ENCODE measurements around the gene ADAMTSL1.

The ADAMTSL1 gene

GRCh38 chr9:18601026-18601425 lies 127.1 kb downstream of the ADAMTSL1 start:
- TF ChIP-seq CTBP1 (IDR thresholded peaks at IDR 0.05; ENCODE audit: borderline replicate concordance) (no peak), PKNOX1 (IDR thresholded peaks at IDR 0.05) (no peak), HDGF (IDR thresholded peaks at IDR 0.05; ENCODE audit: borderline replicate concordance) (no peak), TARDBP (IDR thresholded peaks at IDR 0.05) (no peak), ELF4 (IDR thresholded peaks at IDR 0.05) (no peak), ARNT (IDR thresholded peaks at IDR 0.05) (no peak), NFRKB (IDR thresholded peaks at IDR 0.05) (no peak), BHLHE40 (IDR thresholded peaks at IDR 0.05; ENCODE audit: borderline replicate concordance) (no peak), ZNF384 (IDR thresholded peaks at IDR 0.05) (no peak), L3MBTL2 (conservative IDR thresholded peaks at IDR 0.05) (no peak), LEF1 (IDR thresholded peaks at IDR 0.05; ENCODE audit: borderline replicate concordance) (no peak), SP1 (IDR thresholded peaks at IDR 0.05) (no peak), FOXA1 (IDR thresholded peaks at IDR 0.05) (no peak), FOXM1 (IDR thresholded peaks at IDR 0.05; ENCODE audit: borderline replicate concordance) (no peak)
- POLR2A ChIA-PET, result no interaction called here
- DNase-seq (ENCODE audit: extremely low spot score), result no peak
- CTCF ChIA-PET, result no interaction called here

- DNase-seq (ENCODE audit: extremely low spot score), result no peak
- ChIA-PET CTCF (no interaction called here), POLR2A (no interaction called here)
- no peak for TF ChIP-seq ZNF384 (IDR thresholded peaks at IDR 0.05)
- TF ChIP-seq TARDBP (IDR thresholded peaks at IDR 0.05), result no peak
- TF ChIP-seq LEF1 (IDR thresholded peaks at IDR 0.05; ENCODE audit: borderline replicate concordance), result no peak
- TF ChIP-seq CTBP1 (IDR thresholded peaks at IDR 0.05; ENCODE audit: borderline replicate concordance), result no peak
- no peak for TF ChIP-seq ELF4 (IDR thresholded peaks at IDR 0.05)
- no peak for TF ChIP-seq SP1 (IDR thresholded peaks at IDR 0.05)
- TF ChIP-seq SUZ12 (IDR thresholded peaks at IDR 0.05), result no peak
- TF ChIP-seq FOXK2 (IDR thresholded peaks at IDR 0.05), result no peak
- TF ChIP-seq ARNT (IDR thresholded peaks at IDR 0.05), result no peak
- no peak for TF ChIP-seq PKNOX1 (IDR thresholded peaks at IDR 0.05)
- TF ChIP-seq HDGF (IDR thresholded peaks at IDR 0.05; ENCODE audit: borderline replicate concordance), result no peak
- TF ChIP-seq BHLHE40 (IDR thresholded peaks at IDR 0.05; ENCODE audit: borderline replicate concordance), result no peak
These were observed 128.0 kb downstream of the ADAMTSL1 start for GRCh38 chr9:18601956-18602355.

GRCh38 chr9:18604767-18605730 lies 131.1 kb downstream of the ADAMTSL1 start:
- POLR2A ChIA-PET, result no interaction called here

GRCh38 chr9:18605766-18606180 lies 131.8 kb downstream of the ADAMTSL1 start:
- ChIA-PET CTCF (no interaction called here), POLR2A (no interaction called here)
- no peak for DNase-seq (ENCODE audit: extremely low spot score)
- TF ChIP-seq SP1 (IDR thresholded peaks at IDR 0.05), result no peak
- no peak for TF ChIP-seq ZNF384 (IDR thresholded peaks at IDR 0.05)
- no peak for TF ChIP-seq NFRKB (IDR thresholded peaks at IDR 0.05)
- no peak for TF ChIP-seq FOXK2 (IDR thresholded peaks at IDR 0.05)
- no peak for TF ChIP-seq FOXA1 (IDR thresholded peaks at IDR 0.05)
- no peak for TF ChIP-seq BHLHE40 (IDR thresholded peaks at IDR 0.05; ENCODE audit: borderline replicate concordance)
- no peak for TF ChIP-seq SUZ12 (IDR thresholded peaks at IDR 0.05)
- no peak for TF ChIP-seq LEF1 (IDR thresholded peaks at IDR 0.05; ENCODE audit: borderline replicate concordance)
- no peak for TF ChIP-seq HDGF (IDR thresholded peaks at IDR 0.05; ENCODE audit: borderline replicate concordance)

More at GRCh38 chr9:18604767-18605730, 131.1 kb downstream of the ADAMTSL1 start:
- DNase-seq (ENCODE audit: extremely low spot score), result no peak
- no peak for TF ChIP-seq NFRKB (IDR thresholded peaks at IDR 0.05)
- no peak for TF ChIP-seq ZNF384 (IDR thresholded peaks at IDR 0.05)
- no peak for TF ChIP-seq HDGF (IDR thresholded peaks at IDR 0.05; ENCODE audit: borderline replicate concordance)
- no peak for TF ChIP-seq FOXK2 (IDR thresholded peaks at IDR 0.05)
- no peak for TF ChIP-seq ARNT (IDR thresholded peaks at IDR 0.05)
- no peak for TF ChIP-seq BHLHE40 (IDR thresholded peaks at IDR 0.05; ENCODE audit: borderline replicate concordance)
- CTCF ChIA-PET, result no interaction called here

GRCh38 chr9:18606281-18606680 lies 132.3 kb downstream of the ADAMTSL1 start:
- TF ChIP-seq BHLHE40 (IDR thresholded peaks at IDR 0.05; ENCODE audit: borderline replicate concordance), result no peak
- TF ChIP-seq SP1 (IDR thresholded peaks at IDR 0.05), result no peak
- TF ChIP-seq PKNOX1 (IDR thresholded peaks at IDR 0.05), result no peak
- no peak for TF ChIP-seq FOXA1 (IDR thresholded peaks at IDR 0.05)
- no peak for TF ChIP-seq LEF1 (IDR thresholded peaks at IDR 0.05; ENCODE audit: borderline replicate concordance)
- TF ChIP-seq HDGF (IDR thresholded peaks at IDR 0.05; ENCODE audit: borderline replicate concordance), result no peak
- TF ChIP-seq ELF4 (IDR thresholded peaks at IDR 0.05), result no peak
- TF ChIP-seq L3MBTL2 (conservative IDR thresholded peaks at IDR 0.05), result no peak
- TF ChIP-seq FOXM1 (IDR thresholded peaks at IDR 0.05; ENCODE audit: borderline replicate concordance), result no peak
- no peak for TF ChIP-seq ARNT (IDR thresholded peaks at IDR 0.05)
- TF ChIP-seq CTBP1 (IDR thresholded peaks at IDR 0.05; ENCODE audit: borderline replicate concordance), result no peak
- TF ChIP-seq NFRKB (IDR thresholded peaks at IDR 0.05), result no peak
- no peak for TF ChIP-seq ZNF384 (IDR thresholded peaks at IDR 0.05)
- TF ChIP-seq FOXK2 (IDR thresholded peaks at IDR 0.05), result no peak
- no peak for TF ChIP-seq TARDBP (IDR thresholded peaks at IDR 0.05)
- no peak for TF ChIP-seq SUZ12 (IDR thresholded peaks at IDR 0.05)
- ChIA-PET POLR2A (no interaction called here), CTCF (interaction anchor here (0.6 kb wide), 1 partner anchor 466 kb away, joined by 3 read pairs; no protein-coding TSS in a partner anchor)
- no peak for DNase-seq (ENCODE audit: extremely low spot score)

GRCh38 chr9:18606846-18607245 lies 132.9 kb downstream of the ADAMTSL1 start:
- ChIA-PET POLR2A (no interaction called here), CTCF (interaction anchor here (0.6 kb wide), 1 partner anchor 465 kb away, joined by 3 read pairs; no protein-coding TSS in a partner anchor)
- DNase-seq (ENCODE audit: extremely low spot score), result no peak
- no peak for TF ChIP-seq NFRKB (IDR thresholded peaks at IDR 0.05)
- no peak for TF ChIP-seq SUZ12 (IDR thresholded peaks at IDR 0.05)
- no peak for TF ChIP-seq FOXM1 (IDR thresholded peaks at IDR 0.05; ENCODE audit: borderline replicate concordance)
- no peak for TF ChIP-seq FOXK2 (IDR thresholded peaks at IDR 0.05)
- TF ChIP-seq HDGF (IDR thresholded peaks at IDR 0.05; ENCODE audit: borderline replicate concordance), result no peak
- no peak for TF ChIP-seq BHLHE40 (IDR thresholded peaks at IDR 0.05; ENCODE audit: borderline replicate concordance)
- no peak for TF ChIP-seq L3MBTL2 (conservative IDR thresholded peaks at IDR 0.05)
- no peak for TF ChIP-seq PKNOX1 (IDR thresholded peaks at IDR 0.05)
- no peak for TF ChIP-seq CTBP1 (IDR thresholded peaks at IDR 0.05; ENCODE audit: borderline replicate concordance)
- TF ChIP-seq LEF1 (IDR thresholded peaks at IDR 0.05; ENCODE audit: borderline replicate concordance), result no peak
- TF ChIP-seq ARNT (IDR thresholded peaks at IDR 0.05), result no peak

Data from HEK293T (cell line).